ENCODE data around the gene ELOVL4. TPM values are rescaled to one million over a fixed set of nuclear protein-coding genes. Genes with fewer than 3 reads are reported as not detected.

Gene ELOVL4
- total RNA-seq, 1 donor from 2014 or later, result 5.9 TPM

DNA sequence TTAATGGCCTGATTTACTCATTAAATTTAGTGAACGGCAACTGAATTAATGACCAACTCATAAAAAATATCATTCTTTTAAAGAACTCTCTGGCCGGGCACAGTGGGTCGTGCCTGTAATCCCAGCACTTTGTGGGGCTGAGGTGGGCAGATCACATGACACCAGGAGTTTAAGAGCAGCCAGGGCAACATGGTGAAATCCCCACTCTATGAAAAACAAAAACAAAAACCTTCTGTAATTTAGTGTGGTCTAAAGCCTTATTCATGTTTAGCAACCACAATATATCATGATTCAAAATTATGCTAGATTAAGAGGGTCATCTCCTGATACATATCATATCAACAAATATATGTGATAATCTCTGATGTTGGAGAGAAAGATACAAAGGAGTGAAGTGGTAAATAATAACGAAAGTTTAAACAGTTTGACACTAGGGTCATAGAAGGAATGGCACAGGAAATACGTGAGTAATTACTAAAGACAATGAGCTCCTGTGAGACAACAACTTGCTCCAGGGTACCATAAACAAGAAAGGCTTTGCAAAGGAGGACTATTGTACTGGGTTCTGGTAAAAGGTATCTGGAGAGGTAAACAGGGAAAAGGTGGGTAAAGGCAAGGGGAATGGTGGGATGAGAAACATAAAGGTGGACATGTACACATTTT is 5.7 kb downstream of the ELOVL4 start:
- no peak overlapping the region for H3K4me3 Mint-ChIP-seq (ENCODE audit: low read depth)
- H3K27ac Mint-ChIP-seq, result no peak overlapping the region
- DNase-seq (ENCODE audit: low spot score, unreplicated experiment), result no peak
- peaks cover 12% of the 10 kb centered on the region for H3K27me3 Mint-ChIP-seq
- peaks cover 9% of the 10 kb centered on the region for H3K4me1 Mint-ChIP-seq (ENCODE audit: low read depth)
- H3K9me3 Mint-ChIP-seq (ENCODE audit: low read depth), result no peaks in the 10 kb centered on the region
- H3K36me3 Mint-ChIP-seq (ENCODE audit: insufficient read depth), result no peaks in the 10 kb centered on the region
- TF ChIP-seq, protein P1, sequence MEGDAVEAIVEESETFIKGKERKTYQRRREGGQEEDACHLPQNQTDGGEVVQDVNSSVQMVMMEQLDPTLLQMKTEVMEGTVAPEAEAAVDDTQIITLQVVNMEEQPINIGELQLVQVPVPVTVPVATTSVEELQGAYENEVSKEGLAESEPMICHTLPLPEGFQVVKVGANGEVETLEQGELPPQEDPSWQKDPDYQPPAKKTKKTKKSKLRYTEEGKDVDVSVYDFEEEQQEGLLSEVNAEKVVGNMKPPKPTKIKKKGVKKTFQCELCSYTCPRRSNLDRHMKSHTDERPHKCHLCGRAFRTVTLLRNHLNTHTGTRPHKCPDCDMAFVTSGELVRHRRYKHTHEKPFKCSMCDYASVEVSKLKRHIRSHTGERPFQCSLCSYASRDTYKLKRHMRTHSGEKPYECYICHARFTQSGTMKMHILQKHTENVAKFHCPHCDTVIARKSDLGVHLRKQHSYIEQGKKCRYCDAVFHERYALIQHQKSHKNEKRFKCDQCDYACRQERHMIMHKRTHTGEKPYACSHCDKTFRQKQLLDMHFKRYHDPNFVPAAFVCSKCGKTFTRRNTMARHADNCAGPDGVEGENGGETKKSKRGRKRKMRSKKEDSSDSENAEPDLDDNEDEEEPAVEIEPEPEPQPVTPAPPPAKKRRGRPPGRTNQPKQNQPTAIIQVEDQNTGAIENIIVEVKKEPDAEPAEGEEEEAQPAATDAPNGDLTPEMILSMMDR (IDR thresholded peaks at IDR 0.05; ENCODE audit: unreplicated experiment), result no peak

DNA sequence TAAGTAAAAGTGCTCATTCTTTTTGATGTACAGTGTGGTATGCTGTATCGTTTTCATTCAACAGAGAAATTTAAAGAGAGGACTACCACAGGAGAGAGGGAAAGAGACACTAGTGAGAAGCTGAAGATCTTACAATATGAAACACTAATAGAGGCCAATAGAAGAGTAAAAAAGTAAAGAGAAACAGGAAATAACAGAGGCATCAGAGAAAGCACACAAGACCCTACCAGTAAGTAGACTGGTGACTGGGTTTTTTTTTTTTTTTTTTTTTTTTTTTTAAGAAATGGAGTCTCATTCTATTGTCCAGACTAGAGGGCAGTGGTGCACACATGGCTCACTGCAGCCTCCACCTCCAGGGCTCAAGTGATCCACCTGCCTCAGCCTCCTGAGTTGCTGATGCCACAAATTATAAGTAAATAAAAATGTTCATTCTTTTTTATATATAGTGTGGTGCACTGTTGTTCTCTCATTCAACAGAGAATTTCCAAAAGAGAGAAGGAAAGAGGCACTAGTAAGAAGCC is 18.8 kb downstream of the ELOVL4 start:
- TF ChIP-seq, protein P1 (IDR thresholded peaks at IDR 0.05; ENCODE audit: unreplicated experiment), result no peak
- no peaks in the 10 kb centered on the region for H3K9me3 Mint-ChIP-seq (ENCODE audit: low read depth)
- H3K27ac Mint-ChIP-seq, result no peak overlapping the region
- no peak overlapping the region for H3K4me3 Mint-ChIP-seq (ENCODE audit: low read depth)
- no peaks in the 10 kb centered on the region for H3K27me3 Mint-ChIP-seq
- DNase-seq (ENCODE audit: low spot score, unreplicated experiment), result no peak
- no peaks in the 10 kb centered on the region for H3K36me3 Mint-ChIP-seq (ENCODE audit: insufficient read depth)
- peaks cover 13% of the 10 kb centered on the region for H3K4me1 Mint-ChIP-seq (ENCODE audit: low read depth)

DNA sequence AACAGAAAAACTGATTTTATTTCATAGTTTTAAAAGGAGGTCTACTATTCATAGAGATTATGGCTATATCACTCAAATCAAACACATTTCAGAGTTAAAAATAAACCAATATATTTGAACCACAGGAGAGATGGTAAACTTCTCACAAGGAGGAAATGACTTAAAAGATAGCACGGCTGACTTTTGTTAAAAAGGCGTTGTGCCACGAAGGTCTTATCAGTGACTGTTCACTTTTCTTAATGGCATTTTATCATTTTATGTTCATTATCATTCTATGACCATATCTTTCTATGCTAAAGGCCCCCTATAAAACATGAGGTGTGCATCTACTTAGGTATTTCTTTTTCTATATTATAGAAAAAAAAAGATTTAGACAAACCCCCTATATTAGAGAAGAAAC is 19.6 kb downstream of the ELOVL4 start:
- Mint-ChIP-seq H3K36me3 (ENCODE audit: insufficient read depth) (no peaks in the 10 kb centered on the region), H3K4me3 (ENCODE audit: low read depth) (no peak overlapping the region), H3K27ac (no peak overlapping the region), H3K9me3 (ENCODE audit: low read depth) (no peaks in the 10 kb centered on the region), H3K4me1 (ENCODE audit: low read depth) (peaks cover 13% of the 10 kb centered on the region), H3K27me3 (no peaks in the 10 kb centered on the region)
- no peak for DNase-seq (ENCODE audit: low spot score, unreplicated experiment)
- TF ChIP-seq, protein P1 (IDR thresholded peaks at IDR 0.05; ENCODE audit: unreplicated experiment), result no peak

DNA sequence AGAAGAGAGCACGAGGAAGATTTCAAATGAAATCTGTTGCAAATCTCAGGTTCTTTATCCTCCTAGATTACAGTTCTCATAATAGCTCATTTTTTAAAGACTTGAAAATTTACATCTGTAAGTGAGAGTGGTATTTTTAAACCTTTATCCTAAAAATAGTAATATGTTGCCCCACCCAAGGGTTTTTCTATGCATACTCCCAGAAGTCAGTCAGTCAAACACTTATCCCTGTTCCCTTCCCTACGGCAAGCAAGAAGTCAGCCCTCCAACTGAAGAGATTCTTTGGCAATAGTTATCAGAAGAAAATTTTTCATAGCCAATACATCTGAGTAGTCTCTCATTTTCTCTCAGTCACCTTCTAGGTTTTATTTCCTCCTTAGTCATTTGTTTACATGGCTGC is 24.1 kb downstream of the ELOVL4 start:
- H3K9me3 Mint-ChIP-seq (ENCODE audit: low read depth), result no peaks in the 10 kb centered on the region
- no peak overlapping the region for H3K27ac Mint-ChIP-seq
- peaks cover 1% of the 10 kb centered on the region for H3K36me3 Mint-ChIP-seq (ENCODE audit: insufficient read depth)
- TF ChIP-seq, protein P1 (IDR thresholded peaks at IDR 0.05; ENCODE audit: unreplicated experiment), result no peak
- peaks cover 12% of the 10 kb centered on the region for H3K4me1 Mint-ChIP-seq (ENCODE audit: low read depth)
- no peaks in the 10 kb centered on the region for H3K27me3 Mint-ChIP-seq
- no peak overlapping the region for H3K4me3 Mint-ChIP-seq (ENCODE audit: low read depth)
- no peak for DNase-seq (ENCODE audit: low spot score, unreplicated experiment)

DNA sequence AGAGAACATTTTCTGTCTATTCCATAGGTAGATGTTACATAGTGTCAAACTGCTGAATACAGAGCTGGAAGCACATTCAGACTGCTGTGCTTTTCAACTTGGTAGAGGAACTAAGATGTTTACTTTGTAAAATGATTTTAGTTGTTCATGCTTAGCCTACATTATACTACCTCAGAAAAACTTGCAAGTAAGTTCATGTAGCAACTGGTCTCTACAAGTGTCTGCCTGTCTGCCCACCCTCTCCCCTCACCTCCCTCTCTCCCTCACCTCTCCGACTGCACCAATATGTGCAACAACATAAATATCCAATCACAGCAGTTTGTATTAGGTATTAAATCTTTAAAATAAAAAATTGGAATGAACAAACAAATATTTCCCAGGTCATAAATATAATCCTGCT is 25.3 kb downstream of the ELOVL4 start:
- peaks cover 5% of the 10 kb centered on the region for H3K4me1 Mint-ChIP-seq (ENCODE audit: low read depth)
- H3K36me3 Mint-ChIP-seq (ENCODE audit: insufficient read depth), result peaks cover 1% of the 10 kb centered on the region
- no peaks in the 10 kb centered on the region for H3K27me3 Mint-ChIP-seq

More for the DNA sequence above, 25.3 kb downstream of the ELOVL4 start:
- no peaks in the 10 kb centered on the region for H3K9me3 Mint-ChIP-seq (ENCODE audit: low read depth)
- no peak for DNase-seq (ENCODE audit: low spot score, unreplicated experiment)
- H3K4me3 Mint-ChIP-seq (ENCODE audit: low read depth), result no peak overlapping the region
- TF ChIP-seq, protein P1 (IDR thresholded peaks at IDR 0.05; ENCODE audit: unreplicated experiment), result no peak
- no peak overlapping the region for H3K27ac Mint-ChIP-seq

Data from progenitor cell of endocrine pancreas (in vitro differentiated cells).